ENCODE results near the gene TMEM164.

The TMEM164 gene

DNA sequence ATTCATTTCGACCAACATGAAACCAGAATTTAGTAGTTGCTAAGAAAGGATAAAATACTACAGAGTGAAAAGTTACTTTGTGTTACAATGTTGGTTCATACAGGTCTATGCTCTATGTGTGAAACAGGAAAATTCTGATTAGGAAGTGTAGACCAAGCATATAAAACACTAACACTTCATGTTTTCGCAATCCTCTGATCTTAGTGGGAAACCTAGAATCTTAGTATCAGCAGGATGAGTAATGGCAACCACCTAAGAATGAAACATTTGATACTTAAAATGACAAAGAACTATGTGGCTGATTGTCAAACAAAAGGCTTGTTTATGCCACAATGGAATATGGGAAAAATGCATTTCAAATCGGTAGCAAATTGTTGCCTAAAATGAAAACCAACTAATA, 198.9 kb downstream of the TMEM164 start:
- TF ChIP-seq, protein P1, sequence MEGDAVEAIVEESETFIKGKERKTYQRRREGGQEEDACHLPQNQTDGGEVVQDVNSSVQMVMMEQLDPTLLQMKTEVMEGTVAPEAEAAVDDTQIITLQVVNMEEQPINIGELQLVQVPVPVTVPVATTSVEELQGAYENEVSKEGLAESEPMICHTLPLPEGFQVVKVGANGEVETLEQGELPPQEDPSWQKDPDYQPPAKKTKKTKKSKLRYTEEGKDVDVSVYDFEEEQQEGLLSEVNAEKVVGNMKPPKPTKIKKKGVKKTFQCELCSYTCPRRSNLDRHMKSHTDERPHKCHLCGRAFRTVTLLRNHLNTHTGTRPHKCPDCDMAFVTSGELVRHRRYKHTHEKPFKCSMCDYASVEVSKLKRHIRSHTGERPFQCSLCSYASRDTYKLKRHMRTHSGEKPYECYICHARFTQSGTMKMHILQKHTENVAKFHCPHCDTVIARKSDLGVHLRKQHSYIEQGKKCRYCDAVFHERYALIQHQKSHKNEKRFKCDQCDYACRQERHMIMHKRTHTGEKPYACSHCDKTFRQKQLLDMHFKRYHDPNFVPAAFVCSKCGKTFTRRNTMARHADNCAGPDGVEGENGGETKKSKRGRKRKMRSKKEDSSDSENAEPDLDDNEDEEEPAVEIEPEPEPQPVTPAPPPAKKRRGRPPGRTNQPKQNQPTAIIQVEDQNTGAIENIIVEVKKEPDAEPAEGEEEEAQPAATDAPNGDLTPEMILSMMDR (conservative IDR thresholded peaks at IDR 0.05; ENCODE audit: low read length): no peak
- no peak overlapping the region for H3K4me3 ChIP-seq (ENCODE audit: low read length)
- peak; percentile 44 for DNase-seq (ENCODE audit: low read depth)

DNA sequence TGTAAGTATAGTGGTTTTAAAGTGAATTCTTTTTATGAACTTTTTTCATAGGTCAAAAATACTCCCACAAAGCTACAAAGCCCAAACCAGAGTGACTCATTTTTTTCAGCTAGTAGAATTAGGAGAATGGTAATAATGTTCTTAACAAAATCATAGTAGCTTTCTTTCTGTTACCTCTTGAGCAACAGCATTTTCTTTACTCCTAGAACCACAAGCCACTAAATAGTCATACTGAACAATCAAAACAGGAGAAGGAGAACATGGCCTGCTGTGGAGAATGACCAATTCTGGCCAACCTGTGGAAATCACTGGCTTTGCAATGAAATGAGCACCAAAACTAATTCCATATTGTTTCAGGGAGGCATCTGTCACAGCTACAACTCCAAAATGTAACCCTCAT, 202.1 kb downstream of the TMEM164 start:
- peak; percentile 84 for DNase-seq (ENCODE audit: low read depth)
- H3K4me3 ChIP-seq (ENCODE audit: low read length): no peak overlapping the region
- TF ChIP-seq, protein P1 (conservative IDR thresholded peaks at IDR 0.05; ENCODE audit: low read length): 0 out of 2 replicates have a peak, but pooled peaks have one; percentile 14

DNA sequence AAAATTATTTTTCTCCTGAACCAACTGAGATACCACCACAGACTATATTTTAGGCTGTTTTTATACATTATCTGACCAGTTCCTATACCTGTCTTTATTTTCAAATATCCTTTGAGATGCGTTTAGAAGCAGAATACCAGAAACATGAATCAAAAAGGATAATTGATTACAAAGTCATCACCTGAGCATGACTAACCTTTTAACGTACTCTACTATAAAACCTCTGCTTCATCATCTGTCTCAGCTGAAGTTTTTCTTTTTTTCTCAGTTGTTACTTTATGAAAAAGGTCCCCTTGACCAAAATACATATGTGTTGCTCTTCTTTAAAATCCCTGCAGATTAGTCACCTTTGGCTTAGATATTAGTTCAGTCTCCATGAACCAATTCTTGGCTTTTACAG, 205.2 kb downstream of the TMEM164 start:
- no peak overlapping the region for H3K4me3 ChIP-seq (ENCODE audit: low read length)
- TF ChIP-seq, protein P1 (conservative IDR thresholded peaks at IDR 0.05; ENCODE audit: low read length): no peak

DNA sequence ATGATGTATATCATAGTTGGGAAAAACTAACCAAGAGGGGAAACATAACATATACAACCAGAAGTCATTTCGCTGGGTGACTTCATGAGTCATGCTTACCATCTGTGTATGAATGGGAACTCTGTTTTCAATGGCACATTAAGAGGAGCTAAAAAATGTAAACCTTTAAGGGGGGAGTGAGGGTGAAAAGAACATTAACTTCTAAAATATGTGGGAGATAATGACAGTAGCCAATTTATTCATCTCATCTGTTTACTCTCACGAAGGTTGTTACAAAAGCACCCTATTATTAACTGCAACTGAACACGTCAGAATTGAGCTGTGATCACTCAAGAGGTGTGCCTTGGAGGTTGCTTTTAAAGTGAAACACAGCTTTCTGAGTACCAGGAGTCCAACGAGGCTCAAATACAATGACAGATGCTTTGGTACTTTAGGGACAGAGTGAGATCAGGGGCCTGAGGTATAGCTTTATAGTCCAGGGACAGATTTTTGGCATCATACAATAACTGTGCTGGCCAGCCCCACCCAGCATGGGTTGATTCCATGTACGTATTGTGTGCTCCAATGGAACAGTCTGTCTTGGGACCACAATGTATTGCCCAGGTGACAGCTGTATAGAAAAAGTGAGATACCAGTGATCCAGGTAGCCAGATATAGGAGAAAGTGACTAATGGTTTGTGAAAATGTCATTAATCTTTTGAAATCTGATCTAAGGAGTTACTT, 207.7 kb downstream of the TMEM164 start:
- peak; percentile 90 for DNase-seq (ENCODE audit: low read depth)
- TF ChIP-seq, protein P1 (conservative IDR thresholded peaks at IDR 0.05; ENCODE audit: low read length): no peak

More for the DNA sequence above, 205.2 kb downstream of the TMEM164 start:
- DNase-seq (ENCODE audit: low read depth): no peak

DNA sequence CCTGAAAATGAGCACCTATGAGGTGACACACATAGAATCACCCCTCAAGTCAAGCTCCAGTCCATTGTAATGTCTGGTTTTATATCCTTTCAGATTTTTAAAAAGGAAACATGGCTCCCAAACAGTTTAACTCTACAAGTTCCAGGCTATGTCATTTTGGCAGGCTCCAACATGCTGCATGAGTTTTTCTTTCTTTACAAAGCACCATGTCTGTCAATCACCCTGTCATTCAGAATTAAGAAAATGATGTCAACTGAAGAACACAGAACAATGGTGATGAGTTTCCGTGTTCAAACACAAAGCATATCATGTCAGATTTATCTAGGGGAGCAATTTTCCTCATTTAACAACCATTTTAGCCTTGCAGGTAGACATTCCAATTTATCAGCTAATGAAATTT, 208.4 kb downstream of the TMEM164 start:
- no peak overlapping the region for H3K4me3 ChIP-seq (ENCODE audit: low read length)
- DNase-seq (ENCODE audit: low read depth): no peak
- TF ChIP-seq, protein P1 (conservative IDR thresholded peaks at IDR 0.05; ENCODE audit: low read length): no peak

More for the DNA sequence above, 207.7 kb downstream of the TMEM164 start:
- no peak overlapping the region for H3K4me3 ChIP-seq (ENCODE audit: low read length)

DNA sequence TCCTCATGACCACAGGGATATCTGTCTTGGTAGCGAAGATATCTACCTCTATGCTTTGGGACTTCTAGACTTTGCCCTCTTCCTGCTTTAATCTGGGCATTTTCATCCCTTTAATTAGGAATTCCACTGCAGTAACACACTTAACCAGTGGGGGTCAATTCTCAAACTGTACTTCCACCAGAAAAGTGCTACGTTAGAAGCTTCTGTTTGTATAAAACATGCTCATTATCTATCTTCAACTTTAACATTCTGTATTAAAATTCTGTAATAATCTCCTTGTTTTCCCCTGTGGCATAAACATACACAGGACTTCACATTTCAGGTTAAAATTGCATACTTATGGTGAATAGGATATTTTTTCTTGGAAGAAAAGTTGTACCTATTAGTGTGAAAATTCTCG, 209.4 kb downstream of the TMEM164 start:
- DNase-seq (ENCODE audit: low read depth): no peak

More for the DNA sequence above, 209.4 kb downstream of the TMEM164 start:
- TF ChIP-seq, protein P1 (conservative IDR thresholded peaks at IDR 0.05; ENCODE audit: low read length): no peak; the same call in 1 of the 2 replicates
- H3K4me3 ChIP-seq (ENCODE audit: low read length): no peak overlapping the region

All from AG10803 (cell line).